Thoracic aorta (tissue), 2 donors: ENCODE results near the gene PTGIS. TPM values are rescaled to one million over a fixed set of nuclear protein-coding genes. Genes with fewer than 3 reads are reported as not detected.

Source experiments
- ATAC-seq: fragments of 150-250 bp; one replicate; pipeline ENCODE4 v1.8.0; 2017; ENCODE audit warnings: low read depth; ENCODE audit not compliant: insufficient number of reproducible peaks, low FRiP score
- DNase-seq: peaks from one replicate; pipeline ENCODE4 v3.0.0-alpha.2; 2020; ENCODE audit warnings: low spot score
- H3K27ac ChIP-seq, 2 donors: fragments of 200-600 bp; sonication (generic); 1 replicate in 1 of 2; 2 replicates in 1 of 2; pipeline ENCODE4 v1.5.1; 2016; ENCODE audit warnings: mild to moderate bottlenecking in 2 of 2, moderate library complexity in 2 of 2
- H3K27me3 ChIP-seq: fragments of 200-600 bp; sonication (generic); replicated peaks from 2 replicates; pipeline ENCODE4 v1.6.0; 2016; ENCODE audit warnings: mild to moderate bottlenecking; ENCODE audit not compliant: insufficient read depth
- H3K36me3 ChIP-seq: fragments of 200-600 bp; sonication (generic); one replicate; pipeline ENCODE4 v1.5.1; 2016
- H3K4me1 ChIP-seq, 2 donors: fragments of 200-600 bp; sonication (generic); 1 replicate in 1 of 2; 2 replicates in 1 of 2; pipeline versions ENCODE4 v1.5.1 to v1.6.0; 2016; ENCODE audit warnings: low read depth in 2 of 2, mild to moderate bottlenecking in 1 of 2; ENCODE audit not compliant: control insufficient read depth in 1 of 2
- H3K4me3 ChIP-seq: fragments of 200-600 bp; sonication (generic); 2 replicates; pipeline ENCODE4 v1.5.1; 2016; ENCODE audit warnings: mild to moderate bottlenecking
- H3K9me3 ChIP-seq: fragments of 200-600 bp; sonication (generic); 2 replicates; pipeline ENCODE4 v1.5.1; 2016
- CTCF ChIP-seq: fragments of 200-600 bp; sonication (generic); IDR thresholded peaks from one replicate; pipeline ENCODE4 v1.5.1; 2019; ENCODE audit warnings: antibody characterized with exemption
- total RNA-seq, 2 donors: library from RNA; depleted of rRNA; stranded (reverse); fragments of >200 nt; gene quantifications; one replicate each; pipeline versions ENCODE4 v1.1.0 to v1.2.3, GENCODE V29; 2016

Gene PTGIS
- total RNA-seq, 2 donors from 2014 or later, result 397 to 465 TPM

GRCh38 chr20:49562311-49563014 is 5.5 kb downstream of the PTGIS start:
- no peak for TF ChIP-seq CTCF
- Histone ChIP-seq H3K27ac (peak overlapping the region; percentile 97 to 99), H3K9me3 (no peaks in the 10 kb centered on the region), H3K27me3 (no peaks in the 10 kb centered on the region), H3K4me1 (peaks cover 43 to 85% of the 10 kb centered on the region in 2 donors), H3K36me3 (peaks cover 17% of the 10 kb centered on the region), H3K4me3 (peak overlapping the region; percentile 50)
- DNase-seq (peak; percentile 82), ATAC-seq (peak; percentile 82)

GRCh38 chr20:49561806-49562205 is 6.1 kb downstream of the PTGIS start:
- no peaks in the 10 kb centered on the region for H3K9me3 ChIP-seq
- peaks cover 46 to 91% of the 10 kb centered on the region in 2 donors for H3K4me1 ChIP-seq
- TF ChIP-seq CTCF, result no peak
- peak overlapping the region; percentile 97 to 99 for H3K27ac ChIP-seq
- DNase-seq, result no peak
- peak overlapping the region; percentile 16 for H3K4me3 ChIP-seq
- no peak for ATAC-seq
- no peaks in the 10 kb centered on the region for H3K27me3 ChIP-seq
- H3K36me3 ChIP-seq, result peaks cover 17% of the 10 kb centered on the region

GRCh38 chr20:49561256-49561655 is 6.7 kb downstream of the PTGIS start:
- Histone ChIP-seq H3K27ac (peak overlapping the region; percentile 97 to 99), H3K27me3 (no peaks in the 10 kb centered on the region), H3K4me3 (peak overlapping the region; percentile 16), H3K9me3 (no peaks in the 10 kb centered on the region), H3K4me1 (peaks cover 49 to 97% of the 10 kb centered on the region in 2 donors), H3K36me3 (peaks cover 17% of the 10 kb centered on the region)
- no peak for TF ChIP-seq CTCF
- DNase-seq (no peak), ATAC-seq (no peak)

GRCh38 chr20:49560646-49561045 is 7.3 kb downstream of the PTGIS start:
- peaks cover 52 to 99% of the 10 kb centered on the region in 2 donors for H3K4me1 ChIP-seq
- no peak overlapping the region for H3K4me3 ChIP-seq
- no peak for TF ChIP-seq CTCF

GRCh38 chr20:49560186-49560585 is 7.8 kb downstream of the PTGIS start:
- Histone ChIP-seq H3K4me1 (peaks cover 57 to 99% of the 10 kb centered on the region in 2 donors), H3K4me3 (no peak overlapping the region), H3K36me3 (peaks cover 17% of the 10 kb centered on the region), H3K9me3 (no peaks in the 10 kb centered on the region), H3K27ac (peak overlapping the region; percentile 97 to 99), H3K27me3 (no peaks in the 10 kb centered on the region)
- no peak for ATAC-seq
- DNase-seq, result no peak
- no peak for TF ChIP-seq CTCF

More at GRCh38 chr20:49560646-49561045, 7.3 kb downstream of the PTGIS start:
- Histone ChIP-seq H3K9me3 (no peaks in the 10 kb centered on the region), H3K27me3 (no peaks in the 10 kb centered on the region), H3K36me3 (peaks cover 17% of the 10 kb centered on the region), H3K27ac (peak overlapping the region; percentile 97 to 99)
- no peak for DNase-seq
- ATAC-seq, result no peak
